Forelimb muscle (tissue), 1 donor: Measurements from ENCODE around the gene WDR93. TPM values are rescaled to one million over a fixed set of nuclear protein-coding genes. Genes with fewer than 3 reads are reported as not detected.
"Not testable (repeated sequence)": the region's sequence is repeated elsewhere in the genome, so short reads cannot be mapped to it uniquely, and the experiment has no call there.

ENCODE experiments used
- DNase-seq: peaks from one replicate; pipeline ENCODE4 v3.0.0-alpha.2; 2013; ENCODE audit warnings: low read depth
- polyA plus RNA-seq: library from polyadenylated mRNA; unstranded; fragments of 120-200 nt; gene quantifications from one replicate; pipeline ENCODE4 v1.2.1, GENCODE V29; 2013; ENCODE audit not compliant: insufficient read length

The WDR93 gene
- polyA plus RNA-seq, 1 donor = 0.18 TPM

- DNase-seq = no peak
Measured at GRCh38 chr15:89685995-89686394, 4.6 kb upstream of the WDR93 start.

- no peak for DNase-seq
Measured at GRCh38 chr15:89686522-89686921, 4.1 kb upstream of the WDR93 start.

- DNase-seq = not testable (repeated sequence)
Measured at GRCh38 chr15:89689930-89690275, 708 bp upstream of the WDR93 start.

GRCh38 chr15:89693091-89693490, 2.5 kb downstream of the WDR93 start:
- no peak for DNase-seq

- no peak for DNase-seq
Measured at GRCh38 chr15:89693696-89694095, 3.1 kb downstream of the WDR93 start.

GRCh38 chr15:89695198-89695597, 4.6 kb downstream of the WDR93 start:
- DNase-seq = no peak

- DNase-seq = no peak
Measured at GRCh38 chr15:89704411-89704810, 13.8 kb downstream of the WDR93 start.

GRCh38 chr15:89707577-89707976, 17.0 kb downstream of the WDR93 start:
- DNase-seq = no peak

- DNase-seq = no peak
Measured at GRCh38 chr15:89714775-89715174, 24.2 kb downstream of the WDR93 start.

- DNase-seq = no peak
Measured at GRCh38 chr15:89723031-89723430, 32.4 kb downstream of the WDR93 start.

- no peak for DNase-seq
Measured at GRCh38 chr15:89724621-89725020, 34.0 kb downstream of the WDR93 start.

- no peak for DNase-seq
Measured at GRCh38 chr15:89725064-89725463, 34.5 kb downstream of the WDR93 start.

GRCh38 chr15:89728254-89728653, 37.6 kb downstream of the WDR93 start:
- no peak for DNase-seq

GRCh38 chr15:89731275-89731674, 40.7 kb downstream of the WDR93 start:
- no peak for DNase-seq

GRCh38 chr15:89732451-89733172, 42.0 kb downstream of the WDR93 start:
- DNase-seq = no peak

GRCh38 chr15:89735773-89736172, 45.2 kb downstream of the WDR93 start:
- no peak for DNase-seq

GRCh38 chr15:89740137-89740536, 49.5 kb downstream of the WDR93 start:
- DNase-seq = peak; percentile 45

GRCh38 chr15:89743011-89743410, 52.4 kb downstream of the WDR93 start:
- no peak for DNase-seq

- DNase-seq = no peak
Measured at GRCh38 chr15:89743594-89743993, 53.0 kb downstream of the WDR93 start.

- no peak for DNase-seq
Measured at GRCh38 chr15:89745131-89745530, 54.5 kb downstream of the WDR93 start.

GRCh38 chr15:89745768-89746167, 55.2 kb downstream of the WDR93 start:
- no peak for DNase-seq

GRCh38 chr15:89746386-89746780, 55.8 kb downstream of the WDR93 start:
- no peak for DNase-seq

GRCh38 chr15:89747708-89748682, 57.4 kb downstream of the WDR93 start:
- no peak for DNase-seq
